ENCODE results near the gene PAK1. TPM values are rescaled to one million over a fixed set of nuclear protein-coding genes. Genes with fewer than 3 reads are reported as not detected.
"Not testable (repeated sequence)": the region's sequence is repeated elsewhere in the genome, so short reads cannot be mapped to it uniquely, and the experiment has no call there.

Gene PAK1
- total and polyA plus RNA-seq, 7 experiments from 2014 or later = 15.5 to 67.2 (median 23.2) TPM

- Histone ChIP-seq H3K27me3 (ENCODE audit: control insufficient read depth in 2 of 2, insufficient read depth in 2 of 2, low read length in 2 of 2) (no peaks in the 10 kb centered on the region), H3K9me3 (ENCODE audit: control insufficient read depth in 2 of 3, low read length in 3 of 3) (no peaks in the 10 kb centered on the region), H3K4me1 (ENCODE audit: control insufficient read depth in 2 of 2, insufficient read depth in 2 of 2, low read length in 2 of 2) (no peaks in the 10 kb centered on the region), H3K27ac (ENCODE audit: low read depth, low read length) (no peak within 1 kb of the TSS), H3K4me3 (ENCODE audit: low read length) (no peak within 1 kb of the TSS), H3K36me3 (ENCODE audit: control insufficient read depth in 2 of 3, insufficient read depth in 3 of 3, low read length in 3 of 3) (no peaks in the 10 kb centered on the region)
- H3K27me3 Mint-ChIP-seq = peaks cover 0 to 2% (median 0%) of the 10 kb centered on the region in 5 donors
- POLR2A ChIA-PET = interaction anchor here (0.5 kb wide), 1 partner anchor 188 kb away, joined by 4 read pairs; no protein-coding TSS in a partner anchor
- DNase-seq (no peak), ATAC-seq (no peak)
- H3K9me3 Mint-ChIP-seq = no peaks in the 10 kb centered on the region
- no peaks in the 10 kb centered on the region for H3K36me3 Mint-ChIP-seq
- no peak within 1 kb of the TSS for H3K4me3 Mint-ChIP-seq
- H3K4me1 Mint-ChIP-seq = no peaks in the 10 kb centered on the region
- no peak within 1 kb of the TSS for H3K27ac Mint-ChIP-seq
- CTCF ChIA-PET = no interaction called here
- intact Hi-C loops (cut with micrococcal nuclease) = no loop called here
These were observed 172.4 kb downstream of the PAK1 start, which contains the start of gene GDPD4 for GRCh38 chr11:77301510-77301909. Gene GDPD4 (minus strand): TSS chr11:77301686. CDS start chr11:77285137, 16,549 bp downstream.

GRCh38 chr11:77300695-77301094, 173.2 kb downstream of the PAK1 start:
- H3K27me3 Mint-ChIP-seq = peaks cover 0 to 2% (median 0%) of the 10 kb centered on the region in 5 donors
- Histone ChIP-seq H3K9me3 (ENCODE audit: control insufficient read depth in 2 of 3, low read length in 3 of 3) (no peaks in the 10 kb centered on the region), H3K36me3 (ENCODE audit: control insufficient read depth in 2 of 3, insufficient read depth in 3 of 3, low read length in 3 of 3) (no peaks in the 10 kb centered on the region), H3K27ac (ENCODE audit: low read depth, low read length) (no peak overlapping the region), H3K4me1 (ENCODE audit: control insufficient read depth in 2 of 2, insufficient read depth in 2 of 2, low read length in 2 of 2) (no peaks in the 10 kb centered on the region), H3K4me3 (ENCODE audit: low read length) (no peak overlapping the region), H3K27me3 (ENCODE audit: control insufficient read depth in 2 of 2, insufficient read depth in 2 of 2, low read length in 2 of 2) (no peaks in the 10 kb centered on the region)
- ChIA-PET POLR2A (no interaction called here), CTCF (no interaction called here)
- H3K36me3 Mint-ChIP-seq = no peaks in the 10 kb centered on the region
- no peaks in the 10 kb centered on the region for H3K4me1 Mint-ChIP-seq
- no peak overlapping the region for H3K4me3 Mint-ChIP-seq
- no peak overlapping the region for H3K27ac Mint-ChIP-seq
- DNase-seq (no peak), ATAC-seq (no peak)
- intact Hi-C loops (cut with micrococcal nuclease) = no loop called here
- no peaks in the 10 kb centered on the region for H3K9me3 Mint-ChIP-seq

GRCh38 chr11:77300028-77300427, 173.9 kb downstream of the PAK1 start:
- H3K4me1 Mint-ChIP-seq; ATAC-seq; intact Hi-C loops (cut with micrococcal nuclease); H3K4me3 ChIP-seq (ENCODE audit: low read length); H3K27ac ChIP-seq (ENCODE audit: low read depth, low read length); H3K27ac Mint-ChIP-seq; POLR2A ChIA-PET; H3K27me3 Mint-ChIP-seq; H3K36me3 Mint-ChIP-seq; H3K27me3 ChIP-seq (ENCODE audit: control insufficient read depth in 2 of 2, insufficient read depth in 2 of 2, low read length in 2 of 2); H3K9me3 ChIP-seq (ENCODE audit: control insufficient read depth in 2 of 3, low read length in 3 of 3); DNase-seq; H3K4me3 Mint-ChIP-seq; H3K9me3 Mint-ChIP-seq; H3K4me1 ChIP-seq (ENCODE audit: control insufficient read depth in 2 of 2, insufficient read depth in 2 of 2, low read length in 2 of 2); H3K36me3 ChIP-seq (ENCODE audit: control insufficient read depth in 2 of 3, insufficient read depth in 3 of 3, low read length in 3 of 3); CTCF ChIA-PET: not testable (repeated sequence)

- no peak for ATAC-seq
- Mint-ChIP-seq H3K4me3 (no peak overlapping the region), H3K27ac (peak overlapping the region in 1 of 9 donors; percentile 16), H3K9me3 (no peaks in the 10 kb centered on the region), H3K27me3 (peaks cover 0 to 2% (median 0%) of the 10 kb centered on the region in 5 donors), H3K4me1 (no peaks in the 10 kb centered on the region), H3K36me3 (no peaks in the 10 kb centered on the region)
- no peak for DNase-seq
- Histone ChIP-seq H3K27ac (ENCODE audit: low read depth, low read length) (no peak overlapping the region), H3K27me3 (ENCODE audit: control insufficient read depth in 2 of 2, insufficient read depth in 2 of 2, low read length in 2 of 2) (no peaks in the 10 kb centered on the region), H3K4me3 (ENCODE audit: low read length) (no peak overlapping the region), H3K36me3 (ENCODE audit: control insufficient read depth in 2 of 3, insufficient read depth in 3 of 3, low read length in 3 of 3) (no peaks in the 10 kb centered on the region), H3K4me1 (ENCODE audit: control insufficient read depth in 2 of 2, insufficient read depth in 2 of 2, low read length in 2 of 2) (no peaks in the 10 kb centered on the region), H3K9me3 (ENCODE audit: control insufficient read depth in 2 of 3, low read length in 3 of 3) (no peaks in the 10 kb centered on the region)
- intact Hi-C loops (cut with micrococcal nuclease) = no loop called here
- POLR2A ChIA-PET = no interaction called here
- CTCF ChIA-PET = no interaction called here
These were observed 174.3 kb downstream of the PAK1 start for GRCh38 chr11:77299528-77299993.

- Histone ChIP-seq H3K27me3 (ENCODE audit: control insufficient read depth in 2 of 2, insufficient read depth in 2 of 2, low read length in 2 of 2) (no peaks in the 10 kb centered on the region), H3K4me1 (ENCODE audit: control insufficient read depth in 2 of 2, insufficient read depth in 2 of 2, low read length in 2 of 2) (no peaks in the 10 kb centered on the region), H3K36me3 (ENCODE audit: control insufficient read depth in 2 of 3, insufficient read depth in 3 of 3, low read length in 3 of 3) (no peaks in the 10 kb centered on the region), H3K9me3 (ENCODE audit: control insufficient read depth in 2 of 3, low read length in 3 of 3) (no peaks in the 10 kb centered on the region), H3K27ac (ENCODE audit: low read depth, low read length) (no peak overlapping the region), H3K4me3 (ENCODE audit: low read length) (no peak overlapping the region)
- DNase-seq = no peak
- Mint-ChIP-seq H3K4me1 (no peaks in the 10 kb centered on the region), H3K36me3 (no peaks in the 10 kb centered on the region), H3K4me3 (no peak overlapping the region), H3K27ac (no peak overlapping the region), H3K27me3 (peaks cover 5 to 18% (median 16%) of the 10 kb centered on the region in 5 donors), H3K9me3 (peaks cover 0 to 3% (median 0%) of the 10 kb centered on the region in 11 donors)
- intact Hi-C loops (cut with micrococcal nuclease) = no loop called here
- ATAC-seq = no peak
- CTCF ChIA-PET = no interaction called here
- POLR2A ChIA-PET = no interaction called here
These were observed 179.9 kb downstream of the PAK1 start for GRCh38 chr11:77294040-77294439.

- no peak overlapping the region for H3K27ac ChIP-seq (ENCODE audit: low read depth, low read length)
These were observed 184.2 kb downstream of the PAK1 start for GRCh38 chr11:77289737-77290136.

GRCh38 chr11:77287615-77288273, 186.2 kb downstream of the PAK1 start:
- no peak overlapping the region for H3K27ac ChIP-seq (ENCODE audit: low read depth, low read length)
- intact Hi-C loops (cut with micrococcal nuclease) = no loop called here
- Mint-ChIP-seq H3K4me3 (no peak overlapping the region), H3K36me3 (no peaks in the 10 kb centered on the region), H3K9me3 (peaks cover 0 to 4% (median 0%) of the 10 kb centered on the region in 11 donors), H3K27me3 (peaks cover 20 to 47% (median 31%) of the 10 kb centered on the region in 5 donors), H3K4me1 (no peaks in the 10 kb centered on the region), H3K27ac (no peak overlapping the region)
- ChIA-PET CTCF (no interaction called here), POLR2A (no interaction called here)
- no peaks in the 10 kb centered on the region for H3K9me3 ChIP-seq (ENCODE audit: control insufficient read depth in 2 of 3, low read length in 3 of 3)
- no peaks in the 10 kb centered on the region for H3K4me1 ChIP-seq (ENCODE audit: control insufficient read depth in 2 of 2, insufficient read depth in 2 of 2, low read length in 2 of 2)
- ATAC-seq (no peak), DNase-seq (no peak)
- no peaks in the 10 kb centered on the region for H3K27me3 ChIP-seq (ENCODE audit: control insufficient read depth in 2 of 2, insufficient read depth in 2 of 2, low read length in 2 of 2)
- no peaks in the 10 kb centered on the region for H3K36me3 ChIP-seq (ENCODE audit: control insufficient read depth in 2 of 3, insufficient read depth in 3 of 3, low read length in 3 of 3)
- no peak overlapping the region for H3K4me3 ChIP-seq (ENCODE audit: low read length)

More at GRCh38 chr11:77289737-77290136, 184.2 kb downstream of the PAK1 start:
- Mint-ChIP-seq H3K4me3 (no peak overlapping the region), H3K36me3 (no peaks in the 10 kb centered on the region), H3K27me3 (peaks cover 15 to 38% (median 30%) of the 10 kb centered on the region in 5 donors), H3K27ac (peak overlapping the region in 1 of 9 donors; percentile 33), H3K9me3 (peaks cover 0 to 4% (median 0%) of the 10 kb centered on the region in 11 donors), H3K4me1 (no peaks in the 10 kb centered on the region)
- no peaks in the 10 kb centered on the region for H3K27me3 ChIP-seq (ENCODE audit: control insufficient read depth in 2 of 2, insufficient read depth in 2 of 2, low read length in 2 of 2)
- ChIA-PET POLR2A (no interaction called here), CTCF (no interaction called here)
- intact Hi-C loops (cut with micrococcal nuclease) = no loop called here
- H3K4me3 ChIP-seq (ENCODE audit: low read length) = no peak overlapping the region
- no peaks in the 10 kb centered on the region for H3K9me3 ChIP-seq (ENCODE audit: control insufficient read depth in 2 of 3, low read length in 3 of 3)
- DNase-seq (no peak), ATAC-seq (no peak)
- H3K4me1 ChIP-seq (ENCODE audit: control insufficient read depth in 2 of 2, insufficient read depth in 2 of 2, low read length in 2 of 2) = no peaks in the 10 kb centered on the region
- no peaks in the 10 kb centered on the region for H3K36me3 ChIP-seq (ENCODE audit: control insufficient read depth in 2 of 3, insufficient read depth in 3 of 3, low read length in 3 of 3)
